GM21515 (cell line): Measurements from ENCODE around the gene OR14A16.

Source experiments
- ATAC-seq: cut with Tn5 transposase; IDR thresholded peaks from one replicate; pipeline ENCODE4 v1.9.1; 2021; ENCODE audit not compliant: unreplicated experiment

OR14A16 gene, protein sequence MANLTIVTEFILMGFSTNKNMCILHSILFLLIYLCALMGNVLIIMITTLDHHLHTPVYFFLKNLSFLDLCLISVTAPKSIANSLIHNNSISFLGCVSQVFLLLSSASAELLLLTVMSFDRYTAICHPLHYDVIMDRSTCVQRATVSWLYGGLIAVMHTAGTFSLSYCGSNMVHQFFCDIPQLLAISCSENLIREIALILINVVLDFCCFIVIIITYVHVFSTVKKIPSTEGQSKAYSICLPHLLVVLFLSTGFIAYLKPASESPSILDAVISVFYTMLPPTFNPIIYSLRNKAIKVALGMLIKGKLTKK

DNA sequence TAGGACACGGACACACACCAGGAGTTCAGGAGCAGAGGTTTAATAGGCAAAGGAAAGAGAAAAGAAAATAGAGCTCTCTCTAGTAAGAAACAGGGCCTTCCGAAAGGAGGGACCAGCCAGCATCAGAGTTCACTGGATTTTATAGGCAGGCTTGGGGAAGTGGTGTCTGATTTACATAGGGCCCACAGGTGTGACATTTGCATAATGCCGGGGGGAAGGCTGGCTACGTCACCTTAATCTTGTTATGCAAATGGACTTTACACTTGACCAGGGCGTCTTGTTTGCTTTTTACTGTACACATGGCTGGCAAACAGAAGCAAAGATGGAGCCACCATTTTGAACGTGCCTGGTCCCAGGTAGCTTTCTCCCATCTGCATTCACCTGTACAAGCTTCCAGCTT is at the start of gene OR14A16:
OR14A16 (minus strand) TSS at position 97 of the 400 bp plus-strand sequence. CDS start 8,390 bp downstream, outside the sequence.
- no peak for ATAC-seq

DNA sequence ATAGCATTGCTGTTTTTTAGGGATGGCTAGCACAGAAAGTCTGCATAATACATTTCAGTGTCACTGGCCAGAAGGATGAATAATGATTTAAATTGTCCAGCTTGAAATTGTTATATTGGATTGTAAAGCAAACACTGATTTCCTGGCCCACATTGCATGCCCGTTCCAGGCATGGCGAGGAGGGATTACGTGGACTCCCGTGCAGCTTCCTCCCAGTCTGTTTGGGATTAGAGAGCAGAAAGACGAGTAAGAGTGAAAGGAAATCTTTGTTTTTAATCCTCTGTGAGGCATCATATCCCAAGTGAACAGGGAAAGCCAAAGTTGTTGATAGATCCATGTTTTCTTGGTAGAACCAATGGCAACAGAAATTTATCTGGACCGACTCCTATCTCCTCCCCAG is 41.5 kb upstream of the OR14A16 start:
- ATAC-seq = no peak

DNA sequence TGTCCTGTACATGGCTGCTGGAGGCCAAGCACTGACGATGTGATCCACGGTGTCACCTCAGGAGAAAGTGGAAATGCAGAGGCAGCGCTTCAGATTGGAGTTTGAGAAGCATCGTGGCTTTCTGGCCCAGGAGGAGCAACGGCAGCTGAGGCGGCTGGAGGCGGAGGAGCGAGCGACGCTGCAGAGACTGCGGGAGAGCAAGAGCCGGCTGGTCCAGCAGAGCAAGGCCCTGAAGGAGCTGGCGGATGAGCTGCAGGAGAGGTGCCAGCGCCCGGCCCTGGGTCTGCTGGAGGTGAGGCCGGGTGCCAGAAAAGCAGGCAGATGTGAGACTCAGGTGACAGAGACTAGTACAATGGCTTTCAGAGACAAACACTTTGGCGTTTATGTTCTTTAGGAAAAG is 40.7 kb upstream of the OR14A16 start:
- ATAC-seq = no peak

DNA sequence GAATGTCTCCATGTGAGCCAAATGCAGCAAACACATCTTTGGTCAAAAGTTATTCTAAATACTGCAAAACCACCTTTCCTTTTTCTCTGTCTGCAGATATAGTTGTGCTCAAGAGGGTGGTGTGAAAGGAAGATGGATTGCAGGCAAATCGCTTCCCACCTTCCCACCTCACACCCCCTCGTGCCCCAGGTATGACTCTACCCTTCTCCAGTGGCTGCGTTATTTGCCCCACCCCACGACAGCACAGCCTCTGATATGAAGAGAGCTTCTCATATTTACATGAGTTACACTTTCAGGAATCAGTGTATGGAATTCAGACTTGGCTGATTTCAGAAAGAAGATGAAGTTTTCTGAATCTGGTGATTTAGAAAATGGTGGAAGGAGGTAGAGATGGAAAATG is 38.8 kb upstream of the OR14A16 start:
- no peak for ATAC-seq

DNA sequence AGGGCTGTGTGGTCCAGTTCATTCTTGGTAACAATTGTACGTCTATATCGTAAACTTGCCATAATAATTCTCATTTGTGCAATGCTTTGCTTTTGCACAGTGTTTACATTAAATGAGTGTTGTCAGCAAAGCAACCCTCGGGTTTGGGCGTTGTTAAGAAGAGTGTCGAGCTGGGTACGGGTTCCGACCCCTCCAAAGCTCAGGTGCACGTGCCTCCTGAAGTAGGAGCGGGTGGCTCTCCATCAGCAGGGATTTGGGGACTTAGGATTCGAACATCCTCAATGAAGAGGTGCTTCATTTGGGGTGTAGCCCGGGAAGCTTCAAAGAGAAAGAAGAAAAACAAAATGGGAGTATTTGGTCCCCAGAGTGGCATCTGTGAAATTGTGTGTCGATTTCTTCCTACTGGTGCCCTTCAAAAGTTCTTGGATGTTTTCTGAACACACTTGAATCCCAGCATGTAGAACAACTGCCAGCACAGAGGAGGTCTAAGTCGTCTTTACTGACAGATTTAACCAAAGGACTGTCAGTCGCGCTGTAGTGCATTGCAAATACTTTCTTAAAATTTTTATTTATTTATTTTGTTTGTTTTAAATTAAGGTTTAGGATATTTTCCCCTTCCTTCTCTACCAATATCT is 34.2 kb upstream of the OR14A16 start:
- no peak for ATAC-seq

DNA sequence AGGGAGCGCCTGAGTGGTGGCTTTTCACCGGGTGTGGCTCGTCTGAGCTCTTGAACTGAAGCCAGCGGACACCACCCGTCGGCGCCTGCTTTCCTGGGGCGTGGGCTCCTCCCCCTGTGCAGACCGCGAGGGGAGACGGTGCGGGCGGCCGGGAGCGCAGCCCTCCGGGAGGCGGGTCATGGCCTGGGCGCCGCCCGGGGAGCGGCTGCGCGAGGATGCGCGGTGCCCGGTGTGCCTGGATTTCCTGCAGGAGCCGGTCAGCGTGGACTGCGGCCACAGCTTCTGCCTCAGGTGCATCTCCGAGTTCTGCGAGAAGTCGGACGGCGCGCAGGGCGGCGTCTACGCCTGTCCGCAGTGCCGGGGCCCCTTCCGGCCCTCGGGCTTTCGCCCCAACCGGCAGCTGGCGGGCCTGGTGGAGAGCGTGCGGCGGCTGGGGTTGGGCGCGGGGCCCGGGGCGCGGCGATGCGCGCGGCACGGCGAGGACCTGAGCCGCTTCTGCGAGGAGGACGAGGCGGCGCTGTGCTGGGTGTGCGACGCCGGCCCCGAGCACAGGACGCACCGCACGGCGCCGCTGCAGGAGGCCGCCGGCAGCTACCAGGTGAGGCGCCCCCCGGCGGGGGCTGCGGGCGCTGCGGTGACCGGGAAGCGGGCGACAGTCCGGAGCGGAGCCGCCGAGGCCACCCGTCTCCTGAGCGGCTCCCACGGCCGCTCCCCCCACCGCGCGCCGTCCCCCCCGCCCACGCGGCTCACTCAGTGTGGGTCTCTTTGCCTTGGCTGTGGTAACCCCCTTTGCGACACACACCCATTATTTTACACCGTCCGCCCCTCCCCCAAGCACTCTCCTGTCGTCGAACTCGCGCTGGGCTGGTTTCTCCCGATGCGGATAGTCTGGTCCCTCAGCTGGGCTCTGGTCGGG is 33.4 kb upstream of the OR14A16 start, which contains the start of gene TRIM58:
TRIM58 (plus strand) TSS at position 119 of the 916 bp plus-strand sequence; CDS start at position 179, 60 bp downstream.
- no peak for ATAC-seq

DNA sequence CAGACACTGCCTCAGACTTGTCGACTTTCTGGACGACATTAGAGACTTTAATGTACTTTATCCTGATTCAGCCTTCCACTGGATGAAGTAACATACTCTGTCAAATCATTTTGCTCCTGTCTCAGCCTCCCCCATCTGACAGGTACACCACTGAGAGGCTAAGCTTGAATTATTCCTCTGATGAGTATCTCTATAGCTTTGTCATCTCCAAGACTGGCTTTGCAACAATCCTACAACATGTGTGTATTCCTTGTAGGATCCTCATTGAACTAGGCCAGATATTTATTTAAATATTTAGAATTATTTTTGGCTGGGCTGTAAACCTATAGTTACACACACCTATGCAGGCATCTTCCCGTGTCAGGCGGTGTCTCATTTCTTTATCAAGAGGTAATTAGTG is 32.0 kb upstream of the OR14A16 start:
- ATAC-seq = no peak

DNA sequence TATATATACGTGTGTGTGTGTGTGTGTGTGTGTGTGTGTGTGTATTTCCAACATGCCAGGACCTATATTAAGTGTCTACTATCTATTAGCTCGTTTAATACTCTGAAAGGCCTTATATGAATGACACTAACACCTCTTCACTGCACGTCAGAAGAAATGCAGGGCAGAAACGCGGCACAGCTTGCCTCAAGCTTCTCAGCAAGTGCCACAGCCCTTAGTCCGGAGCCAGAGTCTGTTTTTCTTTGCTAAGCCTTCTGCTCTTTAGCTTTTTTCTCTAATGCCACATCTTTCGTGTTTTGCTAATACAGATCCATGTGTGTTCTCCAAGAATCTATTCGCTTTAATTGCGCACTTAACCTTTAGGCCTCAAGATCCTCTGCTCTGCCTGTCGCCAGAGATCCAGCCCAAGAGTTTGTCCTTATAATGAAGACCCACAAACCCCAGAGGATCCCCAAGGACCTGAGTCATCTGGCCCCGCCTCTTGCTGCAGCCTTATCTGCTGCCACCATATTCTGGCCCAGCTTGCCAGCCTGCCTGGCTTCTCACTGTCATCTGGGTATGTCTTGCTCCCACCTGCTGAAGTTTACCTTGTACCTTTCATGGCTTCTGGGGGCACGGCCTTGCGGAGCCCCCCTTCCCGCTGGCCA is 31.1 kb upstream of the OR14A16 start:
- no peak for ATAC-seq

DNA sequence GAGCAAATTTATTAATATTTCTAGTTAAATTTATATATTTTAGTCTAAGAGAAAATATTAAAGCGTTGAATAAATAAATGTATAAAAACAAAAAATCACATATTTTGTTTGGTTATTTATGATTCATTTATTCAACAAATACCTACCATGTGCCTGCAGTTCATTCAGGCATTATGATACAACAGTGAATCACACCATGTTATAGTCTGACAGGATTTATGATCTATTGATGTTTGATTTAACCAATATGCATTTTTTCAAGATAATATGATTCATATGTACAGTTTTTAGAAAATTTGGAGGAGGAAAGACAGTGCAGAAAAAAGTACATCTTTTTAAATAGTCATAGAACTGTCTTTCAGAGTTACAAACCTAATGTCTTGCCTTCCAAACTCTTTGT is 25.7 kb upstream of the OR14A16 start:
- no peak for ATAC-seq

DNA sequence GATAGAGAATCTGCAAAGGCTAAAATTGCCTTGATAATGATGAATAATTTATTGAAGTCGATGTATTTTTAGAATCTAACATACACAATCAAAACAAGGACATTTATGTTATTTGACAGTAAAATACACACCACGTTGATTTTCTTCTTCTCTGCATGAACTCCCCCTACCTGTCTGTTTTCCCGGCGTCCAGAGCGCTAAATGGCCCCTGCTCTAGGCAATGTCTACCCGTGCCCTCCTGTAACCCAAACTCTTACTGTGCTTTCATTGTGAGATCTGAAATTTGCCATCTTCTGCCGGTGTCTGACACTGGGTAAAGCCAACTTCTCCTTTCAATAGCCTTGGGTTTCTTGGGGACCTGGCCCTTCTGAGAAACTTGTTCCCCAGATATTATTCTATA is 24.4 kb upstream of the OR14A16 start:
- ATAC-seq = no peak

DNA sequence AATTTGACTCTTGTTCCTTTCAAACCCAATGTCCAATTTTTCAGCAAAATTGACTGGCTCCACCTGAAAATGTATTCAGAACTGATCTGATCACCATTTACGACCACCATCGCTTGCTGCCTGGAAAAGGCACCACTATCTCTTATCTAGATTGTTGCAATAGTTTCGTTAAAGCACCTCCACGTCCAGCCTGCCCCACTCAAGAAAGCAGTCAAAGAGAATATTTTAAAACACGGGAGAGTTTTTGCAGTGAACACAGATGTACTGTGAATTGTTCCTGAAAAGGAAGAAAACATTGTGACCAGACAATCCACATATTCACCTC is 21.7 kb upstream of the OR14A16 start:
- no peak for ATAC-seq

DNA sequence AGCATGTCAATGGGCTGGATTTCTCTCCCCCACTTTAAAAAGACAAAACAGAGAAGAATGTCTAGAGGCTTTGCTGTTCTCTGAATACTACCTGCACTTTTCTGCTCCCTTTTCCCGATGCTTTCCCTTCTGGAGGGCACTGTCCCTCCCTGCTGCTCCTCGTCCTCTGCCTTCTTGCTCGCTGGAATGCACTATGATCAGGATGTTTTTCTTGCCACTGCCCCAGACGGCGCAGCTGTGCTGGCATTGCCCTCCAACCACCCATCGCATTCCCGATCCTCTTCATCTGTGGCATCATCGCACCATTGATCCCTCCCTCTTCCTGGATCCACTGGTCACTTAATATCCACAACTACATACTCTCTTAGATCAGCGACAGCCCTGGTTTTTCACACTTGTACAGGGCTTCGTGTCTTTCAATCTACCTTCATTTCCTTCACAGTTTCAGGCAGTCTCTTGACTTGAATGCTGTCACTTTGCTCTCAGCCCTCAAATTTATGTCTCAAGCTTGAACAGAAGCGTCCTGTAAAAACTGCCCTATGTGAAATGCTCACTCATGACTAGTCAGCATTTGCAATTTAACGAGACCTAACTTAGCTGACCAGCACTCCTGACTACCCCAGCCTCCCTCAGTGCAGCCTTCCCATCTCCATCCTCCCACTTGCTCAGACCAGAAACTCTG is 21.2 kb upstream of the OR14A16 start:
- no peak for ATAC-seq

DNA sequence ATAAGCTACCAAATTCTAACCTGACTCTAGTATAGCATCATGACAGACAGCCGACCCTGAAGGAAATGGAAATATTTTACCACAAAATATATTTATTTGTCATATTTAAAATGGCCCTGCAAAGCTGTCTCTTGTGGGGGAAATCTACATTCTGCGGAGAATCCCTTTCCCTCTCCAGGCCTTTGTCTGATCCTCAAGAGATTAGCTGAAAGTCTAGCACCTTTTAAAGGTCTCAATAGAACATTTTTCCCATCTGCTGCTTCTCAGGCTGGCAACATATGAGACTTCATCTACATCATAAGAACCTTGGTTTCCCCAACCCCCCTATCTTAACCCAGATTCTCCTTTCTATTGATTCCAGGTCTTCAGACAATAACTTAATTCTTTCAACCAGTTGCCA is 19.5 kb upstream of the OR14A16 start:
- ATAC-seq = no peak

DNA sequence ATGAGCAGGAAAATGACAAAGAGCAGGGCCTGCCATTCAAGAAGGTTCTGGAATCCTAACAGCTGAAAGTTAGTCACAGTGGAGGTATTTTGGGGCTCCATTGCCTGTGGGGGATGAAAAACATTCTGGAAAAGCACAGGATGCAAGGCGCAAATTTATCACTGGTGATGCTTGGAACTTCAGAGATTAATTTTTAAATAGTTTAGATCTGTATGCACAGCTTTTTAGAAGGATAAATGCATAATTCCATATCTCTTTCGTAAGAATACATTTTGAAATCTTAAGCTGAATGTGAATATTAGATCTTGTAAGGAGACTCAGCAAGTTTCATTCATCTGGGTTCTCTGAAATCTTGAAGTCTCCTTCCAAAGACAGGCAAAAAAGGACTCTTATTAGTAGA is 17.9 kb upstream of the OR14A16 start, which contains the start of gene OR11L1:
OR11L1 (minus strand) TSS at position 101 of the 400 bp plus-strand sequence; CDS start at position 101, 0 bp downstream.
- ATAC-seq = no peak

DNA sequence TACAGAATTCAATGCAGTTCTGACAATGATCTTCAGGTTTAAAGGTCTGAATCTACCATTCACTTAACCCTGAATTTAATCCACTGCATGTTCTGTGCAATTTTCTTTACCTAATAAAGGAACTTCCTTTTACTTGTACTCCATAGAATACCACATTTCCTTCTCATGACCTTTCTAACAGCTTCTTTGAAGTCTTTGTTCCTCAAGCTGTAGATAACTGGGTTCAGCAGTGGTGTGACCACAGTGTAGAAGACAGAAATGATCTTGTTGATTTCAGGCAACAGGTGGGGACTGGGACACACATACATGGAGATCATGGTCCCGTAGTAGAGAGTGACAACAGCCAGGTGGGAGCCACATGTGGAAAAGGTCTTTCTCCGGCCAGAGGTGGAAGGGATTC is 16.9 kb upstream of the OR14A16 start:
- no peak for ATAC-seq

DNA sequence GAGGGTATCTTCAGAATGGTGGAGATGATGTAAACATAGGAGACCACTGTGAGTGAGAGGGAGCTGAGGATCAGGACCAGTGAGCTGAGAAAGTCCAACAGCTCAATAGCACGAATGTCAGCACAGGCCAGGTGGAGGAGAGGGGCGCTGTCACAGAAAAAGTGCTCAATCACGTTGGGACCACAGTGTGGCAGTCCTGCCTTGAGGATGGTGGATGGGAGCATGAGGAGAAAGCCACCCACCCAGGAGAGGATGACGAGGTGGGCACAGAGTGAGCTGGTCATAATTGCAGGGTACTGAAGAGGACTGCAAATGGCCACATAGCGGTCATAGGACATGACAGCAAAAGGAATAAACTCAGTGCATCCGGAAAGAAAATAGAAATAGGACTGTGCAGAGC is 9.7 kb upstream of the OR14A16 start:
- no peak for ATAC-seq

DNA sequence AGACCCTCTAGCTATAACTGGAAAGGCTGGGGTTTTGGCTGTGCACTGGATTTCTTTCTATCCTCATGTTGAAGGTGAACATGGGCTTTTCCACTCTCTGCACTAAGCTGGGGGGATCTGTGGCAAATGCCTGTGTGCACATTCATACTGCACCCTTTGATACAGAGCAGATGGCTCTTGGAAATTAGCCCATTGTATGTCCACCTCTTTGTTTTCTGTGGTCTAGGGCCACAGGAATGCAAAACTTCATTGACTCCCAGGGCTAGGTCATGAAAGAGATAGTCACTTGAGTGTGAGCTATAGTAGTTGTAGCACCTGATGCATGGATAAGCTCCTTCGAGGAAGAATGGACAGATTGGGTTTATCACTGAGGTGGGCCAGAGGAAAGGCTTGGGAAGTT is 5.7 kb upstream of the OR14A16 start:
- ATAC-seq = no peak

DNA sequence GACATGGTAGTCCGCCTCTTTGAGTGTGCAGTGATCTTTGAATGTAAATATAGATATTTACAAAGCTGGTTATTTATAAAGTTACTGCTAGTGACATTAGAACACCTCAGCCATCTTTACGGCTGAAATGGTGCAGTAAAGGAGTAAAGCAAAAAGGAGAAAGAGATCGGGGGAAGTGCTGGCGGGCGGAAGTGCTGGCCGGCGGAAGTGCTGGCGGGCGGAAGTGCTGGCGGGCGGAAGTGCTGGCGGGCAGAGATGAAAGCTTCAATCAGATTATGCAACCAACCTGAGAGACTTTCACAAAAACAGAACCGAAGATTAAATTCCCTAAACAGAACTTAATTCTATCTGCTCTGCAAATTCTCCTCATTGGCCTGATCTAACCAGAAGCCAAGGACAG is 1.4 kb upstream of the OR14A16 start:
- ATAC-seq = no peak

DNA sequence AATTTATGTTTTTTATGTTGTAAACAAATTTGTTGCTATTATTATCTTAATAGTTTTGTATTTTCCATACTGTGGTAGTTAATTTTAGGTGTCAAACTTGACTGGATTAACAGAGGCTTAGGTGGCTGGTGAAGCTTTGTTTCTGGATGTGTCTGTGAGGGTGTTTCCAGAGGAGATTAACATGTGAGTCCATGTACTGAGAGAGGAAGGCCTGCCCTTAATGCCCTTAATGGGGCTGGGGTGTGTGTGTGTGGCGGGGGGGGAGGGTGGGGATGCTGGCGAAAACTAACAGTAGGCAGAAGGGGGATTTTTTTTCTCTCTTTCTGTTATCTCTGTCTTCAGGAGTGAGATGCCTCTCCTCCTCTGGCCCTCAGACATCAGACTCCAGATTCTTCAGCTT is 1.9 kb downstream of the OR14A16 start:
- ATAC-seq = no peak

DNA sequence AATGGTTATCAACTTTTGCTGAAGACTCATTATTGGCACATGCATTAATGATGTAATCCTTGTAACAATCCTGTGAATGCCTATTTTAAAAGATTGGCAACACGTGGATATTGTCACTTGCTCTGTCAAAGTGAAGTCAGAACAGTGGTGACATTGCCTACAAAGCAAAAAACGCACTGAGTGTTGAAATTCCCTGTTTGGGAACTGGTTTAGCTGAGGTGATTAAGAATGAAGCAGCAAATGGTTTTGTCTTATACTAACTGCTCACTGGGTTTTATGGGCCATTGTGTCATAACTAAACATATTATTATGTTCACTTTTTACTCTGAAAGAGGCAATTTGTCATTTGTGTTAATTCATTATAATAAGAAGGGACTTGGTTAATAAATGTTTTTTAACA is 11.3 kb downstream of the OR14A16 start:
- ATAC-seq = no peak

DNA sequence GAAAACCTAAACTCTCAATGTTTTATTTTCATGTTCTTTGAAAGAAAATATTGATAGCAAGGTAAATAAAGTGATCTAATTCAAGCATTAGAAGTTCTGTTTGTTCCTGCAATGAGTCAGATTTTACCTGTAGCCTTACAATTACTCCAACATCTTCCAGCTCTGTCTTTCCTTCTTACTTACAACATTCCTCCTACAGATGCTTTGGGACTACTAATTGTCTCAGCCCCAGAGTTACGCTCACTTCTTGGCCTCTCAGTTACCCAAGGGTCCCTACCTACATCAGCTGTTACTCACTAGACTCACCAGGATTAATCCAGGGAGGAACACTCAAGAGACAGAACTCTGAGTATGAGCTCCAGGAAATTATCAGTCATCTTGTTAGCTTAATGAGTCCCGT is 26.4 kb downstream of the OR14A16 start:
- no peak for ATAC-seq
